CD4-positive, CD25-positive, alpha-beta regulatory T cell (primary cell): Measurements from ENCODE around the gene GOSR1. TPM values are rescaled to one million over a fixed set of nuclear protein-coding genes. Genes with fewer than 3 reads are reported as not detected.
"Not testable (repeated sequence)": the region's sequence is repeated elsewhere in the genome, so short reads cannot be mapped to it uniquely, and the experiment has no call there.

ENCODE experiments used
- ATAC-seq, 2 donors: fragments of 150-1000 bp; cut with Tn5 transposase; one replicate each; pipeline ENCODE4 v1.10.0; 2021; ENCODE audit warnings: low read depth in 2 of 2, moderate number of reproducible peaks in 2 of 2, moderate library complexity in 1 of 2
- DNase-seq, 3 donors: peaks; one replicate each; pipeline versions ENCODE4 v3.0.0 to v3.0.0-alpha.2; 2012 to 2022; ENCODE audit warnings: mixed read lengths in 1 of 3
- H3K27ac ChIP-seq: one replicate; pipeline ENCODE4 v1.7.0; 2013; ENCODE audit warnings: mild to moderate bottlenecking, low read length; ENCODE audit not compliant: insufficient read depth, poor library complexity, severe bottlenecking
- H3K27me3 ChIP-seq: one replicate; pipeline ENCODE4 v1.7.0; 2013; ENCODE audit warnings: low read length; ENCODE audit not compliant: control insufficient read depth, insufficient read depth
- H3K36me3 ChIP-seq: one replicate; pipeline ENCODE4 v1.7.0; 2013; ENCODE audit warnings: mild to moderate bottlenecking, low read length, moderate library complexity; ENCODE audit not compliant: control insufficient read depth, insufficient read depth
- H3K4me1 ChIP-seq: 2 replicates; pipeline ENCODE4 v1.7.0; 2013; ENCODE audit warnings: mild to moderate bottlenecking, low read length; ENCODE audit not compliant: insufficient read depth, control insufficient read depth, poor library complexity, severe bottlenecking
- H3K4me3 ChIP-seq: one replicate; pipeline ENCODE4 v1.7.0; 2013; ENCODE audit warnings: low read depth, mild to moderate bottlenecking, low read length, moderate library complexity
- H3K9me3 ChIP-seq, 2 experiments: 1 replicate in 1 of 2; 2 replicates in 1 of 2; pipeline ENCODE4 v1.7.0; 2013; ENCODE audit warnings: low read length in 2 of 2, mild to moderate bottlenecking in 1 of 2, moderate library complexity in 1 of 2; ENCODE audit not compliant: control insufficient read depth in 2 of 2
- H3K27ac Mint-ChIP-seq, 3 donors: one replicate each; pipeline ENCODE4 v1.8.0; 2020 to 2022; ENCODE audit warnings: mild to moderate bottlenecking in 3 of 3, mixed read lengths in 3 of 3, moderate library complexity in 2 of 3
- H3K27me3 Mint-ChIP-seq: one replicate; pipeline ENCODE4 v1.8.0; 2022; ENCODE audit warnings: mild to moderate bottlenecking, mixed read lengths
- H3K36me3 Mint-ChIP-seq: one replicate; pipeline ENCODE4 v1.8.0; 2020; ENCODE audit warnings: mixed read lengths
- H3K4me1 Mint-ChIP-seq, 4 donors: one replicate each; pipeline ENCODE4 v1.8.0; 2020 to 2022; ENCODE audit warnings: mixed read lengths in 4 of 4, mild to moderate bottlenecking in 1 of 4
- H3K4me3 Mint-ChIP-seq, 4 donors: one replicate each; pipeline ENCODE4 v1.8.0; 2020 to 2022; ENCODE audit warnings: mild to moderate bottlenecking in 4 of 4, mixed read lengths in 4 of 4, moderate library complexity in 3 of 4
- H3K9me3 Mint-ChIP-seq, 7 donors: one replicate each; pipeline ENCODE4 v1.8.0; 2020 to 2022; ENCODE audit warnings: mixed read lengths in 7 of 7, mild to moderate bottlenecking in 3 of 7, moderate library complexity in 2 of 7
- polyA plus RNA-seq, 4 donors: library from polyadenylated mRNA; unstranded; fragments of 300-500 nt; fragmentation: Illumina TruSeq; gene quantifications; one replicate each; pipeline ENCODE4 v1.2.3, GENCODE V29; 2021
- total RNA-seq: library from RNA; stranded (reverse); gene quantifications from one replicate; pipeline ENCODE4 v1.2.3, GENCODE V29; 2022

GOSR1 gene
- total and polyA plus RNA-seq, 5 donors from 2014 or later: 42.8 to 71.4 (median 51.1) TPM

- Histone ChIP-seq H3K4me3 (no peak overlapping the region), H3K4me1 (no peaks in the 10 kb centered on the region), H3K36me3 (no peaks in the 10 kb centered on the region), H3K27me3 (no peaks in the 10 kb centered on the region), H3K27ac (no peak overlapping the region), H3K9me3 (no peaks in the 10 kb centered on the region)
- Mint-ChIP-seq H3K27me3 (no peaks in the 10 kb centered on the region), H3K36me3 (peaks cover 5% of the 10 kb centered on the region), H3K9me3 (peaks cover 0 to 2% (median 0%) of the 10 kb centered on the region in 7 donors), H3K27ac (peak overlapping the region in 1 of 3 donors; percentile 32), H3K4me3 (no peak overlapping the region), H3K4me1 (no peaks in the 10 kb centered on the region)
- ATAC-seq: no peak
- no peak for DNase-seq
Measured at GRCh38 chr17:30534938-30535921, 58.0 kb downstream of the GOSR1 start.

- H3K9me3 Mint-ChIP-seq, DNase-seq, H3K4me1 Mint-ChIP-seq, H3K9me3 ChIP-seq, H3K27ac ChIP-seq, H3K27me3 ChIP-seq, H3K36me3 ChIP-seq, H3K4me3 Mint-ChIP-seq, H3K4me1 ChIP-seq, H3K36me3 Mint-ChIP-seq, H3K4me3 ChIP-seq, H3K27me3 Mint-ChIP-seq, H3K27ac Mint-ChIP-seq, ATAC-seq: not testable (repeated sequence)
Measured at GRCh38 chr17:30536846-30537245, 59.6 kb downstream of the GOSR1 start.

- not testable (repeated sequence) for H3K27ac Mint-ChIP-seq, H3K27ac ChIP-seq, H3K36me3 ChIP-seq, H3K4me3 ChIP-seq, H3K4me3 Mint-ChIP-seq, H3K36me3 Mint-ChIP-seq, H3K9me3 Mint-ChIP-seq, H3K9me3 ChIP-seq, H3K27me3 ChIP-seq, ATAC-seq, H3K4me1 ChIP-seq, H3K4me1 Mint-ChIP-seq, DNase-seq, H3K27me3 Mint-ChIP-seq
Measured at GRCh38 chr17:30537667-30538066, 60.5 kb downstream of the GOSR1 start.

GRCh38 chr17:30541802-30542201, 64.6 kb downstream of the GOSR1 start:
- Mint-ChIP-seq H3K27ac (no peak overlapping the region), H3K36me3 (no peaks in the 10 kb centered on the region), H3K4me3 (no peak overlapping the region), H3K27me3 (peaks cover 8% of the 10 kb centered on the region), H3K4me1 (no peaks in the 10 kb centered on the region), H3K9me3 (peaks cover 0 to 3% (median 0%) of the 10 kb centered on the region in 7 donors)
- no peaks in the 10 kb centered on the region for H3K27me3 ChIP-seq
- H3K27ac ChIP-seq: no peak overlapping the region
- no peaks in the 10 kb centered on the region for H3K4me1 ChIP-seq
- H3K9me3 ChIP-seq: no peaks in the 10 kb centered on the region
- ATAC-seq (no peak), DNase-seq (no peak)
- H3K4me3 ChIP-seq: no peak overlapping the region
- H3K36me3 ChIP-seq: no peaks in the 10 kb centered on the region

- Histone ChIP-seq H3K9me3 (no peaks in the 10 kb centered on the region), H3K4me3 (no peak overlapping the region), H3K27me3 (no peaks in the 10 kb centered on the region), H3K36me3 (no peaks in the 10 kb centered on the region), H3K27ac (no peak overlapping the region), H3K4me1 (no peaks in the 10 kb centered on the region)
- Mint-ChIP-seq H3K27ac (no peak overlapping the region), H3K9me3 (peaks cover 0 to 1% (median 0%) of the 10 kb centered on the region in 7 donors), H3K27me3 (peaks cover 8% of the 10 kb centered on the region), H3K4me3 (no peak overlapping the region), H3K36me3 (peaks cover 1% of the 10 kb centered on the region), H3K4me1 (no peaks in the 10 kb centered on the region)
- DNase-seq (no peak), ATAC-seq (no peak)
Measured at GRCh38 chr17:30543456-30543855, 66.2 kb downstream of the GOSR1 start.

- H3K27me3 Mint-ChIP-seq: peaks cover 8% of the 10 kb centered on the region
- DNase-seq: no peak
Measured at GRCh38 chr17:30545024-30545423, 67.8 kb downstream of the GOSR1 start.

DNA sequence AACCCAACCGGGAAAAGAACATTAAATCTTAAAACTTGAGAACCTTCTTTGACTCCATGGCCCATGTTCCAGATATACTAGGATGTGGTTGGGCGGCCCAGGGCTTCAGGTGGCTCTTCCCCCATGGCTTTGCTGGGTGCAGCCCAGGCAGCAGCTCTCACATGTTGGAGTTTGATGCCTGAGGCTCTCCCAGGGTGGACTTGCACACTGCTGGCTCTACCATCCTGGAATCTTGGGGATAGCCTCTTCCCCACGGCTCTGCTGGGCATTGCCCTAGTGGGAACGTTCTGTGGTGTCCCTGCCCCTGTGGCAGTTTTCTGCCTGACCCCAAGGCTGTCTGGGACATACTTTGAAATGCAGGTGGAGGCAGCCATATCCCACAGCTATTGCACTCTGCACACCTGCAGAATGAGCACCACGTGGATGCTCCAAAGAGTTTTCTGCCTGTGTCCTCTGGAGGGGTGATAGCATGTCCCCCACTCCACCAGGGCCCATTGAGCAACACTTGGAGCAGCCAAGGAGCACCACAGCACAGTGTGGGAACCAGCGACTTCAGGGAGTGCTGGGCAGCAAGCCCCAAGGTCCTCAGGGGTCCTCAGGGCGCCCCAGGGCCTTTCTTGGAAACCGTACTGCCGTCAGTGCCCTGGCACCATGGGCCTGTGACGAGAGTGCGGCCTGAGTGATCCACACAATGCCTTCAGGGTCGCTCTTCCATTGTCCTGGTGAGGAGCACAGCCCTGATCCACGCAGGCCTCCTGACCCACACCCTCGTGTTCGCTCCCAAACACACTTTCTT, 70.8 kb downstream of the GOSR1 start:
- peaks cover 4% of the 10 kb centered on the region for H3K4me1 ChIP-seq
- peaks cover 8% of the 10 kb centered on the region for H3K27me3 Mint-ChIP-seq
- no peaks in the 10 kb centered on the region for H3K27me3 ChIP-seq
- H3K9me3 ChIP-seq: no peaks in the 10 kb centered on the region
- no peaks in the 10 kb centered on the region for H3K4me1 Mint-ChIP-seq
- no peak overlapping the region for H3K27ac Mint-ChIP-seq
- no peak overlapping the region for H3K4me3 ChIP-seq
- peaks cover 0 to 1% (median 0%) of the 10 kb centered on the region in 7 donors for H3K9me3 Mint-ChIP-seq
- peaks cover 11% of the 10 kb centered on the region for H3K36me3 Mint-ChIP-seq
- no peak overlapping the region for H3K4me3 Mint-ChIP-seq
- ATAC-seq: no peak
- no peaks in the 10 kb centered on the region for H3K36me3 ChIP-seq
- H3K27ac ChIP-seq: no peak overlapping the region
- no peak for DNase-seq

More at GRCh38 chr17:30545024-30545423, 67.8 kb downstream of the GOSR1 start:
- no peak overlapping the region for H3K4me3 Mint-ChIP-seq
- no peaks in the 10 kb centered on the region for H3K4me1 ChIP-seq
- no peak for ATAC-seq
- H3K36me3 ChIP-seq: no peaks in the 10 kb centered on the region
- H3K9me3 Mint-ChIP-seq: peaks cover 0 to 1% (median 0%) of the 10 kb centered on the region in 7 donors
- no peaks in the 10 kb centered on the region for H3K27me3 ChIP-seq
- no peak overlapping the region for H3K27ac Mint-ChIP-seq
- no peaks in the 10 kb centered on the region for H3K9me3 ChIP-seq
- H3K4me3 ChIP-seq: no peak overlapping the region
- H3K4me1 Mint-ChIP-seq: no peaks in the 10 kb centered on the region
- H3K27ac ChIP-seq: no peak overlapping the region
- H3K36me3 Mint-ChIP-seq: peaks cover 11% of the 10 kb centered on the region
